ENCODE measurements around the gene RGS17.

The RGS17 gene

DNA sequence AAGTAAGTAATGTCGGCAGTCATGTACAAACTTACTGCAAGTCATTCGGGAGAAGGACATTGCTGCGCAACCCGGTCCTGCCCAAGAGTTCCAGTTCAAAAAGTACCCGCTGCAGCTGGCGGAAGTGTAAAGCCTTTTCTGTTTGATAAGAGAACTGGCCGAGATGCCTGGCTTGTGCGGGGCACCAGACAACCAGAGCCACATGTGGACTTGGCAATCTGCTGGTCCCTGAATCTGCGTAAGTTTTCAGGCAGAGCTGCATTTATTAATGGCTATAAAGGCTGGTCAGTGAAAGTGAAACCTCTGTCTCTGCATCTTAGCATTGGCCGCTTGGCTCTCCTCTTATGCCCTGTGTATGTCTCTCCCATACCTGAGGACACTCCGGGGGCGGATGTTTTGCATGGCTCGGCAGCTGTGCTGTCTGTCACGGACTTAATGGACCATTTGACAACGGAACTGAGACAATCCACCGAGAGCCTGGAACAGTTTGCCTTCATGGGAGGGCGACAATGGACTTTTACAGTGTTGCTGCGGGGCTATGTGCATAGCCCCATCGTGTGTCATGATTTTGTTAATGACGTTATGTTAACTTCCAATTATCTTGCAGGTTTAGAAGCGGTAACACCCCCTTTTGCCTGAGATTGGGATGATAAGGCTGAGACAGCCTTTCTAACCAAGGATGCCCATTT is 19.8 kb upstream of the RGS17 start:
- peaks cover 9% of the 10 kb centered on the region for H3K4me1 ChIP-seq (ENCODE audit: control insufficient read depth, insufficient read depth, low read depth, low read length)
- H3K27me3 ChIP-seq (ENCODE audit: control insufficient read depth in 1 of 2, insufficient read depth in 1 of 2, low read length in 2 of 2): no peaks in the 10 kb centered on the region
- no peak overlapping the region for H4K8ac ChIP-seq (ENCODE audit: low read length)
- peak overlapping the region; percentile 81 for H2AK5ac ChIP-seq (ENCODE audit: low read length, severe bottlenecking)
- peak overlapping the region in 1 of 2 experiments; percentile 1 for H3K4me3 ChIP-seq (ENCODE audit: insufficient read depth in 1 of 2, low read depth in 1 of 2, low read length in 2 of 2)
- 91% methylated on average over 21 of the region's 21 CpGs for WGBS
- H3K4me2 ChIP-seq (ENCODE audit: low read length, poor library complexity, severe bottlenecking): peak overlapping the region; percentile 56
- H3K9ac ChIP-seq (ENCODE audit: low read length): no peak overlapping the region
- no peak overlapping the region for H2BK5ac ChIP-seq (ENCODE audit: low read depth, low read length, poor library complexity, severe bottlenecking)
- H3K79me1 ChIP-seq (replicated peaks; ENCODE audit: low read length, poor library complexity, severe bottlenecking): no peaks in the 10 kb centered on the region
- H2BK12ac ChIP-seq (ENCODE audit: low read length in 2 of 2): no peak overlapping the region
- no peak for DNase-seq
- H2BK120ac ChIP-seq (ENCODE audit: low read depth, low read length): no peak overlapping the region
- H3K18ac ChIP-seq (ENCODE audit: low read depth in 1 of 2, low read length in 2 of 2): no peak overlapping the region
- H4K91ac ChIP-seq (ENCODE audit: low read length): no peak overlapping the region
- H3K36me3 ChIP-seq (ENCODE audit: control insufficient read depth in 1 of 2, insufficient read depth in 2 of 2, low read depth in 1 of 2, low read length in 2 of 2): no peaks in the 10 kb centered on the region
- no peak overlapping the region for H2AFZ ChIP-seq (ENCODE audit: low read depth, low read length)
- H3K9me3 ChIP-seq (ENCODE audit: control insufficient read depth, low read length): peaks cover 3% of the 10 kb centered on the region
- H3K27ac ChIP-seq (ENCODE audit: low read length, poor library complexity, severe bottlenecking): peak overlapping the region; percentile 68
- no peak overlapping the region for H3K23ac ChIP-seq (ENCODE audit: low read length in 2 of 2)
- H3K4ac ChIP-seq (ENCODE audit: low read depth in 1 of 2, low read length in 2 of 2): no peak overlapping the region
- H2BK15ac ChIP-seq (ENCODE audit: low read depth, poor library complexity, severe bottlenecking): no peak overlapping the region
- H3K14ac ChIP-seq (ENCODE audit: low read length in 2 of 2): no peak overlapping the region

DNA sequence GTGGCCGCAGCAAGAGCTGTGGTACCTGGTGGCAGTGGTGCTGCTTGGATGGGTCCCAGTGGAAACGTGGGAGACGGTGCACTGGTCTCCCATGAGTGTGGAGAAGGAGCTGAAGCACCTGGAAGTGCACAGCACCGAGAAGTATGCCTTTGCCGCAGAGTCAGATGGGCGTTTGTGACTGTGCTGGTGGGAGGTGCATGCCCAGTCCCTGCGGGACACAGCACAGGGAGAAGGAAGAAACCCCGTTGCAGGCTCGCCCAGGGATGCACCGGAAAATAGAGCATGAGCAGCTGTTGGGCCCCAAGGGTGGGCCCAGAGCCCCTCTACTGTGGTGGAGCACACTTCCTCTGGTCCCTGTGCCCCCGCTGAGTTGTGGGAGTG is 19.3 kb upstream of the RGS17 start:
- peak overlapping the region; percentile 81 for H2AK5ac ChIP-seq (ENCODE audit: low read length, severe bottlenecking)
- H3K18ac ChIP-seq (ENCODE audit: low read depth in 1 of 2, low read length in 2 of 2): no peak overlapping the region
- no peaks in the 10 kb centered on the region for H3K36me3 ChIP-seq (ENCODE audit: control insufficient read depth in 1 of 2, insufficient read depth in 2 of 2, low read depth in 1 of 2, low read length in 2 of 2)
- no peak overlapping the region for H3K4me3 ChIP-seq (ENCODE audit: insufficient read depth in 1 of 2, low read depth in 1 of 2, low read length in 2 of 2)
- no peak overlapping the region for H2BK15ac ChIP-seq (ENCODE audit: low read depth, poor library complexity, severe bottlenecking)
- H3K14ac ChIP-seq (ENCODE audit: low read length in 2 of 2): no peak overlapping the region
- H4K91ac ChIP-seq (ENCODE audit: low read length): no peak overlapping the region
- no peak overlapping the region for H3K23ac ChIP-seq (ENCODE audit: low read length in 2 of 2)
- peaks cover 3% of the 10 kb centered on the region for H3K9me3 ChIP-seq (ENCODE audit: control insufficient read depth, low read length)
- no peak overlapping the region for H2BK12ac ChIP-seq (ENCODE audit: low read length in 2 of 2)
- no peak overlapping the region for H2AFZ ChIP-seq (ENCODE audit: low read depth, low read length)
- no peak for DNase-seq
- H3K27ac ChIP-seq (ENCODE audit: low read length, poor library complexity, severe bottlenecking): peak overlapping the region; percentile 68
- H3K27me3 ChIP-seq (ENCODE audit: control insufficient read depth in 1 of 2, insufficient read depth in 1 of 2, low read length in 2 of 2): no peaks in the 10 kb centered on the region
- H2BK120ac ChIP-seq (ENCODE audit: low read depth, low read length): no peak overlapping the region
- H2BK5ac ChIP-seq (ENCODE audit: low read depth, low read length, poor library complexity, severe bottlenecking): no peak overlapping the region
- no peaks in the 10 kb centered on the region for H3K79me1 ChIP-seq (replicated peaks; ENCODE audit: low read length, poor library complexity, severe bottlenecking)
- no peak overlapping the region for H3K4ac ChIP-seq (ENCODE audit: low read depth in 1 of 2, low read length in 2 of 2)
- H3K9ac ChIP-seq (ENCODE audit: low read length): no peak overlapping the region
- no peak overlapping the region for H3K4me2 ChIP-seq (ENCODE audit: low read length, poor library complexity, severe bottlenecking)
- H4K8ac ChIP-seq (ENCODE audit: low read length): no peak overlapping the region
- WGBS: 91% methylated on average over 11 of the region's 11 CpGs
- H3K4me1 ChIP-seq (ENCODE audit: control insufficient read depth, insufficient read depth, low read depth, low read length): peaks cover 9% of the 10 kb centered on the region

DNA sequence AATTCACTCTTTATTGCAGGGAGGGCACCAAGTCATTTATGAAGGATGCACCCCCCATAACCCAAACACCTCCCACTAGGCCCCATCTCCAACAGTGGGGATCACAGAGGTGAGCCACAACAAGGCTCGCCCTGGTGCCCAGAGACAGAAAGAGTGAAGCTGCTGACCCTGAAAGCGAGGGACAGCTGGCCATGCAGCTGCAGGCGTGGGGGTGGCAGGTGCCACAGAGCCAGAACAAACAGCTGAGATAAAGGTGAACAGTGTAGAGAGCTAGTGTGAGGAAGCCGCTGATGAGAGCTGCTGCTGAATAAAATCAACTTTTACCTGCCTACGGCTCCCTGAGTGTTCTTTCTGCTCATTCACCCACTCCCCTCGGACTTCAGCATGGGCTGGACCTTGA is 18.8 kb upstream of the RGS17 start:
- Histone ChIP-seq H2AK5ac (ENCODE audit: low read length, severe bottlenecking) (peak overlapping the region; percentile 65), H3K23ac (ENCODE audit: low read length in 2 of 2) (no peak overlapping the region), H3K4me1 (ENCODE audit: control insufficient read depth, insufficient read depth, low read depth, low read length) (peaks cover 9% of the 10 kb centered on the region), H2BK12ac (ENCODE audit: low read length in 2 of 2) (no peak overlapping the region), H2AFZ (ENCODE audit: low read depth, low read length) (no peak overlapping the region), H3K79me1 (replicated peaks; ENCODE audit: low read length, poor library complexity, severe bottlenecking) (no peaks in the 10 kb centered on the region), H3K4me3 (ENCODE audit: insufficient read depth in 1 of 2, low read depth in 1 of 2, low read length in 2 of 2) (no peak overlapping the region), H2BK5ac (ENCODE audit: low read depth, low read length, poor library complexity, severe bottlenecking) (no peak overlapping the region), H3K14ac (ENCODE audit: low read length in 2 of 2) (no peak overlapping the region), H3K27me3 (ENCODE audit: control insufficient read depth in 1 of 2, insufficient read depth in 1 of 2, low read length in 2 of 2) (no peaks in the 10 kb centered on the region), H3K9me3 (ENCODE audit: control insufficient read depth, low read length) (peaks cover 3% of the 10 kb centered on the region), H3K9ac (ENCODE audit: low read length) (no peak overlapping the region), H2BK120ac (ENCODE audit: low read depth, low read length) (no peak overlapping the region), H2BK15ac (ENCODE audit: low read depth, poor library complexity, severe bottlenecking) (no peak overlapping the region), H3K36me3 (ENCODE audit: control insufficient read depth in 1 of 2, insufficient read depth in 2 of 2, low read depth in 1 of 2, low read length in 2 of 2) (no peaks in the 10 kb centered on the region), H3K27ac (ENCODE audit: low read length, poor library complexity, severe bottlenecking) (no peak overlapping the region), H4K8ac (ENCODE audit: low read length) (no peak overlapping the region), H3K4ac (ENCODE audit: low read depth in 1 of 2, low read length in 2 of 2) (no peak overlapping the region), H4K91ac (ENCODE audit: low read length) (no peak overlapping the region), H3K4me2 (ENCODE audit: low read length, poor library complexity, severe bottlenecking) (no peak overlapping the region), H3K18ac (ENCODE audit: low read depth in 1 of 2, low read length in 2 of 2) (no peak overlapping the region)
- 87% methylated on average over 3 of the region's 6 CpGs for WGBS
- no peak for DNase-seq

DNA sequence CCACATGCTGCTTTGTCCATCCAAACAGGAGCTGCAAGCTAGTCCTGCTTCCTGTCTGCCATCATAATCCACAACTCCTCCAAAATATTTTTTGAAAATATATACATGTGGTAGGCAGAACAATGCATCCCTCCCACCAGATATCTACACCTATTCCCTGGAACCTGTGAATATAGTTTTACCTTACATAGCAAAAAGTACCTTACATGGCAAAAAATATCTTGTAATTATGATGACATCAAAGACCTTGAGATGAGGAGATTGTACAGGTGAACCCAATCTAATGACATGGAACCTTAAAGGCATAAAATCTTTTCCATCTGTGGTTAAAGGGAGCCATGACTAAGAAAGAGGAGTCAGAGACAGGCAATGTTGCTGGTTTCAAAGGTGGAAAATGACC is 15.3 kb upstream of the RGS17 start:
- Histone ChIP-seq H3K27ac (ENCODE audit: low read length, poor library complexity, severe bottlenecking) (no peak overlapping the region), H2AFZ (ENCODE audit: low read depth, low read length) (no peak overlapping the region), H2AK5ac (ENCODE audit: low read length, severe bottlenecking) (no peak overlapping the region), H3K79me1 (replicated peaks; ENCODE audit: low read length, poor library complexity, severe bottlenecking) (no peaks in the 10 kb centered on the region), H3K9ac (ENCODE audit: low read length) (no peak overlapping the region), H2BK120ac (ENCODE audit: low read depth, low read length) (no peak overlapping the region), H3K14ac (ENCODE audit: low read length in 2 of 2) (no peak overlapping the region), H3K36me3 (ENCODE audit: control insufficient read depth in 1 of 2, insufficient read depth in 2 of 2, low read depth in 1 of 2, low read length in 2 of 2) (no peaks in the 10 kb centered on the region), H4K91ac (ENCODE audit: low read length) (no peak overlapping the region), H2BK5ac (ENCODE audit: low read depth, low read length, poor library complexity, severe bottlenecking) (no peak overlapping the region), H3K4ac (ENCODE audit: low read depth in 1 of 2, low read length in 2 of 2) (no peak overlapping the region), H2BK12ac (ENCODE audit: low read length in 2 of 2) (no peak overlapping the region), H3K4me1 (ENCODE audit: control insufficient read depth, insufficient read depth, low read depth, low read length) (peaks cover 9% of the 10 kb centered on the region), H3K27me3 (ENCODE audit: control insufficient read depth in 1 of 2, insufficient read depth in 1 of 2, low read length in 2 of 2) (no peaks in the 10 kb centered on the region), H3K23ac (ENCODE audit: low read length in 2 of 2) (no peak overlapping the region), H2BK15ac (ENCODE audit: low read depth, poor library complexity, severe bottlenecking) (no peak overlapping the region), H3K9me3 (ENCODE audit: control insufficient read depth, low read length) (peaks cover 3% of the 10 kb centered on the region), H3K4me3 (ENCODE audit: insufficient read depth in 1 of 2, low read depth in 1 of 2, low read length in 2 of 2) (no peak overlapping the region), H3K18ac (ENCODE audit: low read depth in 1 of 2, low read length in 2 of 2) (no peak overlapping the region), H3K4me2 (ENCODE audit: low read length, poor library complexity, severe bottlenecking) (no peak overlapping the region), H4K8ac (ENCODE audit: low read length) (no peak overlapping the region)
- DNase-seq: no peak

All from mesenchymal stem cell (in vitro differentiated cells and primary cell).